A549 (cell line): Measurements from ENCODE around the gene CRACDL.

Experiments
- ATOH8 ChIP-seq: fragments of 250-450 bp; sonication (Bioruptor Pico); IDR thresholded peaks from 2 replicates; pipeline ENCODE4 v1.5.0; 2020; ENCODE audit warnings: low read depth, mild to moderate bottlenecking, moderate library complexity
- CBX8 ChIP-seq: fragments of 200-600 bp; sonication (generic); IDR thresholded peaks from 2 replicates; pipeline ENCODE4 v1.6.1; 2016
- CEBPB ChIP-seq, 2 experiments: fragments of >200 bp in 1 of 2; sonication (Bioruptor Twin) in 1 of 2; formaldehyde crosslinking in 1 of 2; IDR thresholded peaks; 2 replicates each; pipeline ENCODE4 v1.6.1; 2012 to 2016
- EP300 ChIP-seq, 2 experiments: fragments of >200 bp; sonication (Bioruptor Twin); formaldehyde crosslinking; IDR thresholded peaks; 2 replicates in 1 of 2; 3 replicates in 1 of 2; pipeline ENCODE4 v1.6.1; 2016 to 2017
- ESRRA ChIP-seq: fragments of 150-350 bp; IDR thresholded peaks from 2 replicates; pipeline ENCODE4 v1.6.1; 2014; ENCODE audit warnings: mild to moderate bottlenecking, low read length, borderline replicate concordance
- HDAC2 ChIP-seq: fragments of 200-600 bp; sonication (generic); IDR thresholded peaks from 2 replicates; pipeline ENCODE4 v1.6.1; 2016
- PHF8 ChIP-seq: fragments of 200-600 bp; sonication (generic); IDR thresholded peaks from 2 replicates; pipeline ENCODE4 v1.6.1; 2016; ENCODE audit warnings: low read depth, mild to moderate bottlenecking, antibody characterized with exemption, moderate library complexity, borderline replicate concordance
- RCOR1 ChIP-seq: fragments of 150-350 bp; IDR thresholded peaks from 2 replicates; pipeline ENCODE4 v1.6.1; 2014; ENCODE audit warnings: antibody characterized with exemption, low read length, low read depth
- RNF2 ChIP-seq: fragments of 200-600 bp; sonication (generic); IDR thresholded peaks from 2 replicates; pipeline ENCODE4 v1.6.1; 2016; ENCODE audit warnings: low read depth, mild to moderate bottlenecking, antibody characterized with exemption, moderate library complexity, borderline replicate concordance
- TF ChIP-seq, protein P1 (sequence below): fragments of >200 bp; sonication (Bioruptor Twin); formaldehyde crosslinking; IDR thresholded peaks from 3 replicates; pipeline ENCODE4 v1.5.1; 2016
- TF ChIP-seq, protein P2 (sequence below): fragments of 200-600 bp; sonication (generic); IDR thresholded peaks from 2 replicates; pipeline ENCODE4 v1.6.1; 2016; ENCODE audit warnings: antibody characterized with exemption, mild to moderate bottlenecking, moderate library complexity

DNA sequence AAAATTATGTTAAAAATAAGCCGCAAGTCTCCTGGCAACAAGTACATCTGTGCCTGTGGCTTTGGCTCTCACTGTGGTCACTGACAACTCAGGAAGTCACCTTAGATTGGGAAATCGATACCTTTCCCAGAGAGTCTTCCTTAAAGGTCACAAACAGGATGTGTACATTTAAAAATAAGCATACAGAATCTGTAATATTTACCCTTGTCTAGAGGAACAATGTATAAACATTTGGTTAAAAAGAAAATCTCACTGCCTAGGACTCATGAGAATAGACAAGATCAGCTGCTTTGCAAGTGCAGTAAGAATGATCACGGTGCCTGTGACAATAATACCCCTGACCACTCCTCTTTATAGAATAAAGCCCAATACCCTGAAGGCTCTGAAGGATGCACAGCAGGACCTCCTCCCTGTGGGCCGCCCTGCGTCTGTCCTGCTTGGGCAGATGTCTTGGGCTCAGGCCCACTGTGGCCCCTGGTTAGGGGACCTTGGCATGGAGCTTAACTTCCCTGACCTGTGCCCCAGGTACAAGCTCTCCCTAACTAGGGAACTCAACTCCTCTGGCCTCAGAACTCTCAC lies 107.1 kb downstream of the CRACDL start:
- no peak for TF ChIP-seq ATOH8
- TF ChIP-seq, protein P1, sequence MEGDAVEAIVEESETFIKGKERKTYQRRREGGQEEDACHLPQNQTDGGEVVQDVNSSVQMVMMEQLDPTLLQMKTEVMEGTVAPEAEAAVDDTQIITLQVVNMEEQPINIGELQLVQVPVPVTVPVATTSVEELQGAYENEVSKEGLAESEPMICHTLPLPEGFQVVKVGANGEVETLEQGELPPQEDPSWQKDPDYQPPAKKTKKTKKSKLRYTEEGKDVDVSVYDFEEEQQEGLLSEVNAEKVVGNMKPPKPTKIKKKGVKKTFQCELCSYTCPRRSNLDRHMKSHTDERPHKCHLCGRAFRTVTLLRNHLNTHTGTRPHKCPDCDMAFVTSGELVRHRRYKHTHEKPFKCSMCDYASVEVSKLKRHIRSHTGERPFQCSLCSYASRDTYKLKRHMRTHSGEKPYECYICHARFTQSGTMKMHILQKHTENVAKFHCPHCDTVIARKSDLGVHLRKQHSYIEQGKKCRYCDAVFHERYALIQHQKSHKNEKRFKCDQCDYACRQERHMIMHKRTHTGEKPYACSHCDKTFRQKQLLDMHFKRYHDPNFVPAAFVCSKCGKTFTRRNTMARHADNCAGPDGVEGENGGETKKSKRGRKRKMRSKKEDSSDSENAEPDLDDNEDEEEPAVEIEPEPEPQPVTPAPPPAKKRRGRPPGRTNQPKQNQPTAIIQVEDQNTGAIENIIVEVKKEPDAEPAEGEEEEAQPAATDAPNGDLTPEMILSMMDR: no peak
- no peak for TF ChIP-seq RCOR1
- no peak for TF ChIP-seq PHF8
- no peak for TF ChIP-seq EP300 (IDR thresholded peaks at IDR 0.05)
- TF ChIP-seq CBX8: no peak
- no peak for TF ChIP-seq RNF2
- TF ChIP-seq, protein P2, sequence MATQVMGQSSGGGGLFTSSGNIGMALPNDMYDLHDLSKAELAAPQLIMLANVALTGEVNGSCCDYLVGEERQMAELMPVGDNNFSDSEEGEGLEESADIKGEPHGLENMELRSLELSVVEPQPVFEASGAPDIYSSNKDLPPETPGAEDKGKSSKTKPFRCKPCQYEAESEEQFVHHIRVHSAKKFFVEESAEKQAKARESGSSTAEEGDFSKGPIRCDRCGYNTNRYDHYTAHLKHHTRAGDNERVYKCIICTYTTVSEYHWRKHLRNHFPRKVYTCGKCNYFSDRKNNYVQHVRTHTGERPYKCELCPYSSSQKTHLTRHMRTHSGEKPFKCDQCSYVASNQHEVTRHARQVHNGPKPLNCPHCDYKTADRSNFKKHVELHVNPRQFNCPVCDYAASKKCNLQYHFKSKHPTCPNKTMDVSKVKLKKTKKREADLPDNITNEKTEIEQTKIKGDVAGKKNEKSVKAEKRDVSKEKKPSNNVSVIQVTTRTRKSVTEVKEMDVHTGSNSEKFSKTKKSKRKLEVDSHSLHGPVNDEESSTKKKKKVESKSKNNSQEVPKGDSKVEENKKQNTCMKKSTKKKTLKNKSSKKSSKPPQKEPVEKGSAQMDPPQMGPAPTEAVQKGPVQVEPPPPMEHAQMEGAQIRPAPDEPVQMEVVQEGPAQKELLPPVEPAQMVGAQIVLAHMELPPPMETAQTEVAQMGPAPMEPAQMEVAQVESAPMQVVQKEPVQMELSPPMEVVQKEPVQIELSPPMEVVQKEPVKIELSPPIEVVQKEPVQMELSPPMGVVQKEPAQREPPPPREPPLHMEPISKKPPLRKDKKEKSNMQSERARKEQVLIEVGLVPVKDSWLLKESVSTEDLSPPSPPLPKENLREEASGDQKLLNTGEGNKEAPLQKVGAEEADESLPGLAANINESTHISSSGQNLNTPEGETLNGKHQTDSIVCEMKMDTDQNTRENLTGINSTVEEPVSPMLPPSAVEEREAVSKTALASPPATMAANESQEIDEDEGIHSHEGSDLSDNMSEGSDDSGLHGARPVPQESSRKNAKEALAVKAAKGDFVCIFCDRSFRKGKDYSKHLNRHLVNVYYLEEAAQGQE: no peak
- no peak for TF ChIP-seq ESRRA
- no peak for TF ChIP-seq CEBPB (IDR thresholded peaks at IDR 0.05)
- no peak for TF ChIP-seq HDAC2
